Endothelial cell (in vitro differentiated cells): ENCODE measurements around the gene CDCP2. TPM values are rescaled to one million over a fixed set of nuclear protein-coding genes. Genes with fewer than 3 reads are reported as not detected.

Experiments
- DNase-seq: peaks from one replicate; pipeline ENCODE4 v3.0.0; 2021; ENCODE audit warnings: low spot score
- H3K27ac Mint-ChIP-seq: one replicate; pipeline ENCODE4 v1.8.0; 2021; ENCODE audit warnings: mixed read lengths, inconsistent platforms; ENCODE audit not compliant: unreplicated experiment
- H3K27me3 Mint-ChIP-seq: one replicate; pipeline ENCODE4 v1.8.0; 2021; ENCODE audit warnings: mild to moderate bottlenecking, moderate library complexity, mixed read lengths, inconsistent platforms; ENCODE audit not compliant: unreplicated experiment
- H3K36me3 Mint-ChIP-seq: one replicate; pipeline ENCODE4 v1.8.0; 2021; ENCODE audit warnings: mild to moderate bottlenecking, low read depth, mixed read lengths, inconsistent platforms; ENCODE audit not compliant: unreplicated experiment
- H3K4me1 Mint-ChIP-seq: one replicate; pipeline ENCODE4 v1.8.0; 2021; ENCODE audit warnings: mild to moderate bottlenecking, mixed read lengths, inconsistent platforms; ENCODE audit not compliant: unreplicated experiment
- H3K4me3 Mint-ChIP-seq: one replicate; pipeline ENCODE4 v1.8.0; 2021; ENCODE audit warnings: mild to moderate bottlenecking, mixed read lengths, inconsistent platforms; ENCODE audit not compliant: unreplicated experiment
- H3K9me3 Mint-ChIP-seq: one replicate; pipeline ENCODE4 v1.8.0; 2021; ENCODE audit warnings: mixed read lengths, inconsistent platforms; ENCODE audit not compliant: unreplicated experiment
- CTCF ChIP-seq: fragments of 200-600 bp; sonication (generic); IDR thresholded peaks from one replicate; pipeline ENCODE4 v1.5.0; 2021; ENCODE audit warnings: antibody characterized with exemption; ENCODE audit not compliant: unreplicated experiment
- total RNA-seq: library from RNA; stranded (reverse); fragmentation: NEBNext Ultra II Directional; extraction: Animal tissue kit (Norgen Biotek cat#: 25700); gene quantifications from one replicate; pipeline ENCODE4 v1.2.1, GENCODE V29; 2021; ENCODE audit not compliant: unreplicated experiment

Gene CDCP2
- total RNA-seq, 1 donor from 2014 or later = 0.36 TPM

GRCh38 chr1:54137534-54138061 is 15.2 kb downstream of the CDCP2 start:
- Mint-ChIP-seq H3K27me3 (peaks cover 9% of the 10 kb centered on the region), H3K4me1 (peaks cover 19% of the 10 kb centered on the region), H3K9me3 (peaks cover 5% of the 10 kb centered on the region), H3K27ac (peak overlapping the region; percentile 20), H3K36me3 (peaks cover 10% of the 10 kb centered on the region), H3K4me3 (peak overlapping the region; percentile 84)
- DNase-seq = no peak
- no peak for TF ChIP-seq CTCF

GRCh38 chr1:54136963-54137533 is 15.8 kb downstream of the CDCP2 start:
- peak overlapping the region; percentile 20 for H3K27ac Mint-ChIP-seq
- peaks cover 5% of the 10 kb centered on the region for H3K9me3 Mint-ChIP-seq
- DNase-seq = no peak
- H3K36me3 Mint-ChIP-seq = peaks cover 10% of the 10 kb centered on the region
- peaks cover 9% of the 10 kb centered on the region for H3K27me3 Mint-ChIP-seq
- no peak for TF ChIP-seq CTCF
- H3K4me3 Mint-ChIP-seq = peak overlapping the region; percentile 84
- peaks cover 19% of the 10 kb centered on the region for H3K4me1 Mint-ChIP-seq

- DNase-seq = no peak
- no peak for TF ChIP-seq CTCF
These were observed 16.4 kb downstream of the CDCP2 start for GRCh38 chr1:54136269-54136896.

GRCh38 chr1:54135436-54136120 is 17.2 kb downstream of the CDCP2 start:
- Mint-ChIP-seq H3K36me3 (peaks cover 10% of the 10 kb centered on the region), H3K4me1 (peaks cover 19% of the 10 kb centered on the region), H3K9me3 (peaks cover 5% of the 10 kb centered on the region), H3K4me3 (no peak overlapping the region), H3K27me3 (peaks cover 8% of the 10 kb centered on the region), H3K27ac (peak overlapping the region; percentile 10)
- DNase-seq = no peak
- no peak for TF ChIP-seq CTCF

More at GRCh38 chr1:54136269-54136896, 16.4 kb downstream of the CDCP2 start:
- Mint-ChIP-seq H3K36me3 (peaks cover 10% of the 10 kb centered on the region), H3K27ac (peak overlapping the region; percentile 10), H3K4me1 (peaks cover 19% of the 10 kb centered on the region), H3K4me3 (no peak overlapping the region), H3K9me3 (peaks cover 5% of the 10 kb centered on the region), H3K27me3 (peaks cover 10% of the 10 kb centered on the region)
